Effector CD4-positive, alpha-beta T cell (primary cell): ENCODE measurements around the gene PKD1L1.

Experiments
- DNase-seq: peaks from one replicate; pipeline ENCODE4 v3.0.0-alpha.2; 2020

Gene PKD1L1

GRCh38 chr7:47786557-47787248 lies 161.6 kb downstream of the PKD1L1 start:
- no peak for DNase-seq

DNA sequence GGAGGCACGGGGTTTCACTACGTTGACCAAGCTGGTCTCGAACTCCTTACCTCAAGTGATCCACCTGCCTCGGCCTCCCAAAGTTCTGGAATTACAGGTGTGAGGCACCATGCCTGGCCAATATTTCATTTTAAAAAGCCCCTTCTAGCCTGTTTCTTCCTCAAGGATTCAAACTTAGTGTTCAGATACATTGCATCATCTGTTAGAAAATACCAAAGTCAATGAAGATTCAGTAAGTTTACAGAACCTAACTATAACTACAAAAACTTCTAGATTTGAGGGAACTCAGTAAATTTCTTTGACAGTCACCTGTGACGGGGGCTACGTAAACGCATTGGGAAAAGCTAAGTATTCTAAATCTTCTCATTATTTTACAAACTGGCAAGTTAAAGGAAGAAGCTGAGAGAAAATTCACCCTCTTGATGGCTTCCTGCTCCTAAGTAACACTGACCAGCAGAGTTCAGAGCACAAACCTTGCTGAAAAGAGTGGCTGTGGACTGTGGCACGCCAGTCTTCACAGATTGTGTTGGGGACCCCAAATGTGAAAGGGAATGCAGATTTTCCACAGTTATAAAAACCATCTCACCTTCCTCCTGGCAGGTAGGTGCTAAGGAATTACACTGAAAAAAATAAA lies 162.2 kb downstream of the PKD1L1 start:
- DNase-seq, result no peak

DNA sequence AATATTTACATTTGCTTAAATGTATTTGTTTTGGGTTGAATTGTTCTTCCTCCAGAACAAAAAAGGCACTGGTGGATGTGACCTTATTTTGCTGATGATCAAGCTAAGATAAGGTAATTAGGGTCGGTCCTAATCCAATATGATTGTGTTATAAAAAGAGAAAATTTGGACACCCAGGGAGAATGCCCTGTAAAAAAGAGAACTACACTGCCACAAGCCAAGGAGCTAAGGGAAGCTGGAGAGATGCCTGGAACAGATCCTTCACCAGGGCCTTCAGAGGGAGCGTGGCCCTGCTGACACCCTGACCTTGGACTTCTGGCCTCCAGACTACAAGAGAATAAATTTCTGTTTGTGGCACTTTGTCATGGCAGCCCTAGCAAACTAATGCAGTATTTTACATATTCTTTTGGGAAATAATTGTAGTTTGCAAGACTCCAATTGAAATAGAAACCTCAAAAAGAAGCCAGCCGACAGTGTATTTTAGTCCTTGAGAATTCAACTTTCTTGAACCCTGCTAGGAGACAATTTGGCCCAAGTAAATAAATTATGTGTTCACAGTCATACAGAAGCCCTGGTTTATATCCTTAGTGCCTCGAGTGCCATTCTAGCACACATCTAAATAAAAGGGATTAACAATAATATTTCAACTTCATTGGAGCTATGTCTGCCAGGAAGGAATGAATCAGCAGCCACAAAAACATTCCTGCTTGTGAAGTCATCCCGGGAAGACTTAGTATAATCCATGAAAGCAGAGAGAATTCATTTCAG lies 164.6 kb downstream of the PKD1L1 start:
- no peak for DNase-seq

DNA sequence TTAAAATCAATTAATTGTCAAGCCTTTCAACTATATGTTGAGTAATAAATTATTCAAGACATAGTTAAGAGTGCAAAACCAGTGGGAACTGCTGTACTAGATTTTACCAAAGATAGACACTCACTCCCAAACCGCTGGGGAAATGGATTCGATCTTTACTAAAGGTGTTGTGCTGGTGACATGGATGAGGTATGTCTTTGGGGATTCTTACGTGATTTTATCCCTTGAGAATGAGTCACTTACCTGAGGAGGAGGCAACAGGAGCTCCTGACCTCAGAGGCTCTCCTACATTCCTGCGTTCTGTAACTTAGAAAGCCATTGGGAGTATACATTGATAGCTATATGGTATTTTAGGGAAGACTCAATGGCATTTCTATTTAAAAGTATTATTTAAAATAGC lies 165.5 kb downstream of the PKD1L1 start:
- DNase-seq, result no peak

GRCh38 chr7:47782022-47782421 lies 166.2 kb downstream of the PKD1L1 start:
- no peak for DNase-seq

- DNase-seq, result no peak
Observed at GRCh38 chr7:47780555-47780954, 167.7 kb downstream of the PKD1L1 start.

DNA sequence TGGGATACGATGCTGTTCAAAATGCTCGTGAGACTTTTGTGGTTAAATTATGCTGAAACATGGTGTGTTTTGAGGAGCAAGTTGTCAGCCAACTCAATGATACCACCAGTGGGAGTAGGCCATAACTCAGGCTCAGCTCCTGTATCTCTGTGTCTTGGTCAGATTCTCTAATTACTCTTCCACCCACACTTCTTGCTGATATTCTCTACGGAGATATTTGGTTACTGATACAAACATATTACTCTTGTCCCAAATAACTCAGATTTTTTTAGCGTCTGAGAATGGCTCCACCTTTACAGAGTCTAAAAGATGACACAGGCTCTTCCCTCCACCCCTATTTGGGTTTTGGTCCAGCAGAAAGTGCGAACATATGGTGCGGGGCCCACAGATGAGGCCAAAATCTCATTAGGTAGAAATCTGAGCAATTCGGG lies 168.9 kb downstream of the PKD1L1 start:
- DNase-seq, result no peak

- no peak for DNase-seq
Observed at GRCh38 chr7:47778153-47778661, 170.1 kb downstream of the PKD1L1 start.

GRCh38 chr7:47777531-47778152 lies 170.6 kb downstream of the PKD1L1 start:
- no peak for DNase-seq

DNA sequence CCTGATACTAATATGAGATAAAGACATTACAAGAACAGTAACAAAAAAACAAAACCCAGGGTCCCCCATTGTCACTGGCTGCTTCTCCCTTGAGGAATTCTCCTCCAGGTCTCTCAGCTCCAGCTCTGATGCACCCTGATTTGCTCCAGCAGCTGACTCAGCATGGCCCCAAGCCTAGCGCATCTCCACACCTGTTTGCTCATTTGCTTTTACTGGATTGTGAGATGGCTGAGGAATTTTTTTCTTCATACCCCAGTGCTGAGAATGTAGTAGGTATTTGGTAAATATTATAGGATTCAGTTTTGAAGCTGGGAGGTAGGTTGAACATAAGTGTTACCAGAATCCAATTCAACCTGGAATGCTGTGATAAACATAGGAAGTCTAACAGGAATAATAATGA lies 171.9 kb downstream of the PKD1L1 start:
- no peak for DNase-seq

DNA sequence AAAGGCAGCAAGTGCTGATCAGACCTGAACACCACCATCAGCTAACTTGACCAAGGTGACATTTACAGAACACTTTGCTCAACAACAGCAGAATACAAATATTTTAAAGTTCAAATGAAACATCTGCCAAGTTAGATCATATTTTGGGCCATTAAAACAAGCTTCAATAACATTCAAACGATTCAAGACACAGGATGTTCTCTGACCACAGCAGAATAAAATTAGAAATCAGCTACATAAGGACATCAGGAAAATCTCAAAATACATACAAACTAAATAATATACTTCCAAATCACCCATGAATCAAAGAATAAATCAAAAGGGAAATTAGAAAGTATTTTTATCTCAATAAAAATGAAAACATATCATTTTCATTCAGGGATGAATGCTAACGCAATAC lies 173.0 kb downstream of the PKD1L1 start:
- no peak for DNase-seq

- DNase-seq, result no peak
Observed at GRCh38 chr7:47772492-47772891, 175.8 kb downstream of the PKD1L1 start.

DNA sequence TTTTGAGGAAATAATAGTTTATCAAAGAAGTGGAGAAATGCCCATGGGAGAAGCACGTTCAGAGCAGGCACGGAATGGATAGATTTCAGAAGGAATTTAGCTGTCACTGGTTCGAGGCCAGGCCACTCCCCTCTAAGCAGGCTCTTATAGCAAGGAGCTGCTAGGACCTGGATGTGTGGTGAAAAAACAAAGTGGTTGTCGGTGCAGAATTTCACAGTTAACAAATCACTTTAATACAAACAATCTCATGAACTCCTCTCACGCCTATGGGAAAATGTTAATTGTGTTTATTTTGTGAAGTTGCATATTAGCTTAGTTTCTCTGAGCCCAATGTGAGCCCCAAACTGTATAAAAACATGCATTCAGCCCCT lies 176.3 kb downstream of the PKD1L1 start:
- DNase-seq, result no peak

DNA sequence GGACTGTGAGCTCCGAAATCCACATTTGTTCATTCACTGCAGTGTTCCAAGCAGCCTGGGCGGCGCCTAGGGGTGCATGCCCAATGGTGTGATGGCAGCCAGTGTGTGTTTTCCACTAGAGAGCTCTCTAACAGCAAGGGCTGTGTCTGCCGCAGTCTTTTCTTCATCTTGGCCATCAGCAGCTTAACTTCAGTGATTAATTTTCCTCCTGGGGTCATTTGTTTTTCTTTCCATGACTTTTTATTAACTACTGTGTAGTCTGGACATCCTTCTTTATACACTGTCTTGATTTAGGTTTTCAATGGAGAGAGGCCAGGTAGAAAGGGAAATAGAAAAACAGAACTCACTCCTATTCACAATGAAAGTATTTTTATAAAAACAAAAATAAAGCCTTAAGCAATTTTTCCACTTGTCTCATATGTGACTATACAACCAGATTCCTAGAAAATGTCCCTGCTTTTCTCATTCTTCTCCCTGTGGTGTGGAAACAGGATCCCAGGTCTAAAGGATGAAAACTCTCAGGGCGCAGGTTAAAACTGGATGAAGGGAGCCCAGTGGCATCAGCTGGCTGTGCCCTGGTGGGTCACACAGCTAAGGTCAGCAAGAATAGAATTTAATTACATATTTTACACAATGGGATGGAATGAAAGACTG lies 176.8 kb downstream of the PKD1L1 start:
- DNase-seq, result no peak

DNA sequence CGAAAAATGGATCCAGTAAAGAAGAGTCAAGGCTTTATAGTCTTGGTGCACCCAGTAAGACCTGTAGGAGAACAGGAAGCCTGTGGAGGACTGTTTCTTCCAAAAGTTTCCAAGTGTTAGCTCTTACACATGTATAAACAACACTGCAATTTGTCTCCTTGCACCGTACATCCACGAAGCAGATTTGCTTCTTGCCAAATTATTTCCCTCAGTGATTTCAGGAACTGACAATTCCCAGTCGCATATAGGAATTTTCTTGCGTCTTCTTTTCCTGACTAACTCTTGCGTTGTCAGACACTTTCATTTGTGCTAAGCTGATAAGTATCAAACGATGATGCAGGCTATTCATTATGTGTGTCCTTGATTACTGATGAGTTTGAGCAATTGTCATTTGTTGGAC lies 182.1 kb downstream of the PKD1L1 start:
- DNase-seq, result no peak

- no peak for DNase-seq
Observed at GRCh38 chr7:47765373-47765979, 182.8 kb downstream of the PKD1L1 start.

DNA sequence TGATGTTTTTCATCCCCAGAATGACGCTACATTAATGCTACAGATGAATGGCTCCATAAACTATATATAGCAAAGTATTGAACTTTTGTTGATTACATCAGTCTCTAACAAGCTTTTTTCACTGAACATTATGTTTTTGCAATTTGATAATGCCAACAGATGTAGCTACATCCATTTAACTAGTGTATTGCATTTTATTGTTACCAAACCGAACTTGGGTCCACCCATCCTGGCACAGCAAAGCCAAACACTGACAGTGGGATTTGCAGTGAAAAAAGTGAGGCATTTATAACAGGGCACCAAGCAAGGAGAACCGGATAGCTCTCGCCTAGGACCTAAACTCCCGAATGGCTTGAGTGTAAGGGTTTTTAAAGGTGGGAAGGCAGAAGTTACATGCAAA lies 183.5 kb downstream of the PKD1L1 start:
- DNase-seq, result no peak

DNA sequence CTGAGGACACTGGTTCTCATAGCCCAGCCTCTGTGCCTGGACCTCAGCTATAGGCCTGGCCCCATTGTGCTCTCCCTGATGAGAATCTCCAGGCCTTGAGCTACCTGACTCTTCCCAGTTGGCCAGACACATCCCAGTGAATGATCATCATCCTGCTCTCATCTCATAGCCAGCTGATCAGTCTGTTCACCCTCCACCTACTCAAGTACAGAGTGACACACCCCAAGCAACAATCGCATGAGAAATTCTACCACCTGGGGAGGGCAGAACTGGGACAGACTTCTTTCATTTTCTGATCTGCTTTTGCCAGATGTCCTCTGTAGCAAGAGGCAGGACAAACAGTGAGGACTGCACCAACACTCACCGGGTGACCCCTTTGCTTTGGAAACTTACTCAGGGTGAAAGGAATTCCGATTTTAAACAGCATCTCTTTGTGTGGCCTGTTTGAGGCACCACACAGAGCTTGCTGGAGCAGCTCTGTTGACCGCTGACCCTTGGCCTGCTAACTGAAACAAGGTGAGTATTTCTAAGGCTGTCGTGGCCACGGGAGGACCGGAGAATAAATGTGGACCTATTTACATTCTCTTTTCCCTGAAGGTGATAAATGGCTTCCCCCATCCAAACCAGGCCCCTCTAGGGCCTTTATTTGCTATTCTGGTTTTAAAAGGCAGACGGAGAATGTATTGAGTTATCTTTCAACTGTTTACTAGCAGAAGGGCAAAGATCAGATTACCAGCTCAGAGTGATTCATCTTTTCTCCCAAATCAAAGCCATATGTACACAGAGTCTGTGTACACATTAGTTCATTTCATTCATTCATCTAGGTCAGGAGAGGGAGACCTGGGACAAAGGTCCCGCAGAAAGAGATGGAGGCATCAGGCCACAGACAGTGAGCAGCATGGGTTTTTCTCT lies 184.9 kb downstream of the PKD1L1 start:
- DNase-seq, result no peak

GRCh38 chr7:47762746-47763062 lies 185.6 kb downstream of the PKD1L1 start:
- no peak for DNase-seq

DNA sequence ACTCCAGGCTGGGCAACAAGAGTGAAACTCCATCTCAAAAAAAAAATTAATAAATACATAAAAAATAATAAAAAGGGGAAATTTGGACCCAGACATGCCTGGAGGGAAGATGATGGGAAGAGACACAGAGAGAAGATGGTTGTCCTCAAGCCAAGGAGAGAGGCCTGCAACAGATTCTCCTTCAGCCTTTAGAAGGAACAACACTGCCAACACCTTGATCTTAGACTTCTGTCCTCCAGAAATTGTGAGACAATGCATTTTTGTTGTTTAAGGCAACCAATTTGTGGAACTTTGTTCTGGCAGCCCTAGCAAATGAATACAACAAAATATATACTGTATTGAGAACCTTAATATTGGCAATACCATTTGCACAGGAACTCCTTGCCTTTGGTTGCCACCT lies 186.1 kb downstream of the PKD1L1 start:
- no peak for DNase-seq

- DNase-seq, result no peak
Observed at GRCh38 chr7:47759056-47759706, 189.1 kb downstream of the PKD1L1 start.
